PC-9 (cell line): ENCODE data around the gene QPCTL.

Experiments
- CTCF ChIP-seq: fragments of 200-600 bp; sonication (generic); conservative IDR thresholded peaks from 2 replicates; pipeline ENCODE4 v1.6.1; 2017; ENCODE audit warnings: mixed run types, antibody characterized with exemption, mild to moderate bottlenecking, moderate library complexity
- EZH2 ChIP-seq: fragments of 200-600 bp; sonication (generic); IDR thresholded peaks from 2 replicates; pipeline ENCODE4 v1.8.0; 2017; ENCODE audit warnings: antibody characterized with exemption, low read depth

GRCh38 chr19:45729800-45730290 lies 37.4 kb downstream of the QPCTL start:
- TF ChIP-seq CTCF (no peak), EZH2 (no peak)
